Osteocyte (in vitro differentiated cells): ENCODE results near the gene PEPD. TPM values are rescaled to one million over a fixed set of nuclear protein-coding genes. Genes with fewer than 3 reads are reported as not detected.

Experiments
- DNase-seq: peaks from one replicate; pipeline ENCODE4 v3.0.0; 2021; ENCODE audit warnings: mixed read lengths; ENCODE audit not compliant: unreplicated experiment; ENCODE audit errors: extremely low spot score
- H3K27ac Mint-ChIP-seq: one replicate; pipeline ENCODE4 v1.8.0; 2021; ENCODE audit warnings: mild to moderate bottlenecking, mixed read lengths; ENCODE audit not compliant: unreplicated experiment
- H3K27me3 Mint-ChIP-seq: one replicate; pipeline ENCODE4 v1.8.0; 2021; ENCODE audit warnings: mixed read lengths; ENCODE audit not compliant: unreplicated experiment
- H3K36me3 Mint-ChIP-seq: one replicate; pipeline ENCODE4 v1.8.0; 2021; ENCODE audit warnings: mixed read lengths; ENCODE audit not compliant: unreplicated experiment
- H3K4me1 Mint-ChIP-seq: one replicate; pipeline ENCODE4 v1.8.0; 2021; ENCODE audit warnings: mixed read lengths; ENCODE audit not compliant: unreplicated experiment
- H3K4me3 Mint-ChIP-seq: one replicate; pipeline ENCODE4 v1.8.0; 2021; ENCODE audit warnings: mild to moderate bottlenecking, moderate library complexity, mixed read lengths; ENCODE audit not compliant: unreplicated experiment
- H3K9me3 Mint-ChIP-seq: one replicate; pipeline ENCODE4 v1.8.0; 2021; ENCODE audit warnings: mixed read lengths; ENCODE audit not compliant: unreplicated experiment
- total RNA-seq: library from RNA; stranded (reverse); gene quantifications from 2 replicates; pipeline ENCODE4 v1.2.1, GENCODE V29; 2021
- TF ChIP-seq, protein P1 (sequence below): fragments of 200-600 bp; sonication (generic); IDR thresholded peaks from 2 replicates; pipeline ENCODE4 v1.5.0; 2021; ENCODE audit warnings: antibody characterized with exemption, mild to moderate bottlenecking, moderate library complexity

PEPD gene
- total RNA-seq, 1 donor from 2014 or later, result 106 TPM

DNA sequence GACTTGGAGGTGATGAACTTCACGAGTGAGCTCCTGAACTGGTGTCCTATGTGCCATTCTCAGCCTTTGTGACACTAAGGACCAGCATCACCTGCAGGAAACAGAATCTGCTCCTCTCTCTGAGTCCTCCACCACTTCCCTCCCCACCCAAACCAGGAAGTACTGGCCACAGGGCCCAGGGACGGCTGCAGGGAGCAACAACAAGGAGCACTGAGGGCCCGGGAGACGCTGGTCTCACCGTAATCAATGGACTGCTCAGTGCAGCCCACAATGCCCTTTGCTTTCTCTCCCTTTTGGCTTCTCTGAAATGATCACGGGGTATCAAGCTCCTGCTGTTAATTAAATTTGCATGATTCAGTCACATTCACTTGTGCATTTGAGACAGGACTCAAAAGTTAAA, 18.6 kb downstream of the PEPD start:
- Mint-ChIP-seq H3K36me3 (peaks cover 14% of the 10 kb centered on the region), H3K4me1 (no peaks in the 10 kb centered on the region), H3K27ac (no peak overlapping the region), H3K4me3 (no peak overlapping the region), H3K9me3 (no peaks in the 10 kb centered on the region), H3K27me3 (no peaks in the 10 kb centered on the region)
- TF ChIP-seq, protein P1, sequence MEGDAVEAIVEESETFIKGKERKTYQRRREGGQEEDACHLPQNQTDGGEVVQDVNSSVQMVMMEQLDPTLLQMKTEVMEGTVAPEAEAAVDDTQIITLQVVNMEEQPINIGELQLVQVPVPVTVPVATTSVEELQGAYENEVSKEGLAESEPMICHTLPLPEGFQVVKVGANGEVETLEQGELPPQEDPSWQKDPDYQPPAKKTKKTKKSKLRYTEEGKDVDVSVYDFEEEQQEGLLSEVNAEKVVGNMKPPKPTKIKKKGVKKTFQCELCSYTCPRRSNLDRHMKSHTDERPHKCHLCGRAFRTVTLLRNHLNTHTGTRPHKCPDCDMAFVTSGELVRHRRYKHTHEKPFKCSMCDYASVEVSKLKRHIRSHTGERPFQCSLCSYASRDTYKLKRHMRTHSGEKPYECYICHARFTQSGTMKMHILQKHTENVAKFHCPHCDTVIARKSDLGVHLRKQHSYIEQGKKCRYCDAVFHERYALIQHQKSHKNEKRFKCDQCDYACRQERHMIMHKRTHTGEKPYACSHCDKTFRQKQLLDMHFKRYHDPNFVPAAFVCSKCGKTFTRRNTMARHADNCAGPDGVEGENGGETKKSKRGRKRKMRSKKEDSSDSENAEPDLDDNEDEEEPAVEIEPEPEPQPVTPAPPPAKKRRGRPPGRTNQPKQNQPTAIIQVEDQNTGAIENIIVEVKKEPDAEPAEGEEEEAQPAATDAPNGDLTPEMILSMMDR, result no peak
- DNase-seq, result no peak

DNA sequence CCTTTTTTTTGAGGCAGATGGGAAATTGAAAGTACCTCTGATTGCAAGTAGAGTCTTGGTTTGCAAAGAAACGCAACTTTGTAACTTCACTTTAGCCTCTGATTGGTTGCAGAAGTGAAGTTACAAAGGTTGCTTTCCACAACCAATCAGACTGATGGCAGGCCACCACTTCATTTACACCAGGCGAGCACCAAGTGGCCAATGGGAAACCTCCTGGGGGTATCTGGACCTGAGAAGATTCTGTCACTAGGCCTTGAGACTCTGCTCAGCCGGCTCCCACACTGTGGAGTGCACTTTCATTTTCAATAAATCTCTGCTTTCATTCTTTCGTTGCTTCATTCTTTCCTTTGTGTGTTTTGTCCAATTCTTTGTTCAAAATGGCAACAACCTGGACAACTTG, 19.1 kb downstream of the PEPD start:
- Mint-ChIP-seq H3K27ac (no peak overlapping the region), H3K27me3 (no peaks in the 10 kb centered on the region), H3K4me1 (no peaks in the 10 kb centered on the region), H3K36me3 (peaks cover 14% of the 10 kb centered on the region), H3K4me3 (no peak overlapping the region), H3K9me3 (no peaks in the 10 kb centered on the region)
- TF ChIP-seq, protein P1, result no peak
- DNase-seq, result no peak

DNA sequence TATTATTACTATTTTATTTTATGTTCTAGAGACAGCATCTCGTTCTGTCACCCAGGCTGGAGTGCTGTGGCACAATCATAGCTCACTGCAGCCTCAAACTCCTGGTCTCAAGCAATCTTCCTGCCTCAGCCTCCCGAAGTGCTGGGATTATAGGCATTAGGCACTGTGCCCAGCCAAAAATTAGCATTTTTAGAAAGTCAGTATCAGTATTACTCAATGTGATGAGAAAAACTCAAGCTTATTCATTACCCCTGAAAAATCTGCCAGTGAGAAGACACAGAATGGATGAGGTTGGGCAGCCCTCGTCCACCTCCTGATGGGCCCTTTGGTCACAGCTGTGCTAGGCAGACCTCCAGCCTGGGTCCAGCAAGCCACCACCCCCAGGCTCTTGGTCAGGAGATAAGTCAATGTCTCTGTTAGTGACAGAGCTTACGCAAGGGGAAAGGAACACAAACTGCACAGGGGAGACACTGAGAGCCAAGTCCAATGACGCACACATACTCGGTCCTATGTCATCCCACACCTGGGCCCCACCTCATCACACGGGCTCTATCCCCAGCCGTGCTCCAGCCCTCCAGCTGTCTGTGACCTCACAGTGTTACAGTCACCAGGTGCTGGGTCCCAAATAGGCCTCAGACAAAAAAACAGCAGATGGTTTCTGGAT, 19.8 kb downstream of the PEPD start:
- H3K4me1 Mint-ChIP-seq, result no peaks in the 10 kb centered on the region
- no peaks in the 10 kb centered on the region for H3K27me3 Mint-ChIP-seq
- peaks cover 14% of the 10 kb centered on the region for H3K36me3 Mint-ChIP-seq
- no peak overlapping the region for H3K4me3 Mint-ChIP-seq
- no peaks in the 10 kb centered on the region for H3K9me3 Mint-ChIP-seq
- no peak for DNase-seq
- H3K27ac Mint-ChIP-seq, result no peak overlapping the region
- TF ChIP-seq, protein P1, result no peak

DNA sequence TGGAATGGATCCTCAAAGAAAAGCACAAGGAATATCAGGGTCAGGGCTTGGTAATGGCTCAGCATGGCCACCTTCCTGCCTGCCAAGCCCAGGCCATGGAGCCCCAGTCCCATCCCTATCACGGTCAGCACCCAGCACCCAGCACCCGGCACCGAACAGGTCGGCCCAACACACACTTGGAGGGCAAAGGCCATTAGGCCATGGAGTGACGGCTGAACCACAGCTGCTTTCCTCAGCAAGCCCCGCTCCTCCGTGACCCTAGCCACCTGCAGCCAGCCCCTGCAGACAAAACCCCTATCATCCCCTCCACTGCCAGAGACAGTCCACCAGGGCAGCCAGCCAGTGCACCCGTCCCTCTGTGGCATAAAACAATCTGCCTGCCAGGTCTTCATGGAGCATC, 20.6 kb downstream of the PEPD start:
- Mint-ChIP-seq H3K9me3 (no peaks in the 10 kb centered on the region), H3K27me3 (no peaks in the 10 kb centered on the region), H3K36me3 (peaks cover 14% of the 10 kb centered on the region), H3K27ac (no peak overlapping the region), H3K4me1 (no peaks in the 10 kb centered on the region), H3K4me3 (no peak overlapping the region)
- DNase-seq, result no peak
- TF ChIP-seq, protein P1, result no peak

DNA sequence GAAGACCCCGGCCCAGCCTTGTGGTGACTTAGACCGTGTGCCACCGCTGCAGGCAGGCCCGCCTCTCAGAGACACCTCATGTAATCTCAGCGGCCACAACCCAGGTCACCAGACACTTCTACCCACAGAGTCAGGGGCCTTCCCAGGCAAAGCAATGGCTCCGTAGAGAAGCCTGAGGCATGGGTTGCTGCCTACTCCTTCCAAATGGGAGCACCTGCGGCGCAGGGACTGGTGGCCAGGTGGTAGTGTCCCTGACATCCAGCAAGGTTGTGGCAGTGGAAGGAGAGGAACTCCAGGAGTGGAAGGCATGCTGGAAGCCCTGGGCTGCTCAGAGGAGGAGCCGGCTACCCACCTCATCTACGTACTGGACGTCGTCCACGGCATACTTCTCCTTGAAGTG, 21.0 kb downstream of the PEPD start:
- Mint-ChIP-seq H3K27me3 (no peaks in the 10 kb centered on the region), H3K4me1 (no peaks in the 10 kb centered on the region), H3K4me3 (no peak overlapping the region), H3K27ac (no peak overlapping the region), H3K9me3 (no peaks in the 10 kb centered on the region), H3K36me3 (peaks cover 14% of the 10 kb centered on the region)
- no peak for DNase-seq
- TF ChIP-seq, protein P1, result no peak
